HL-60 (cell line): Measurements from ENCODE around the gene ZNF837.

Experiments used
- POLR2AphosphoS5 ChIP-seq: IDR thresholded peaks from 2 replicates; pipeline ENCODE4 v1.6.1; 2012; ENCODE audit warnings: low read depth
- SPI1 ChIP-seq: IDR thresholded peaks from 2 replicates; pipeline ENCODE4 v1.6.1; 2012; ENCODE audit warnings: low read depth, mild to moderate bottlenecking, borderline replicate concordance
- TF ChIP-seq, protein P1 (sequence below): IDR thresholded peaks from one replicate; pipeline ENCODE4 v1.5.1; 2011; ENCODE audit warnings: low read length, control low read depth, inconsistent platforms; ENCODE audit not compliant: insufficient read depth
- TF ChIP-seq, protein P2 (sequence below): IDR thresholded peaks from 2 replicates; pipeline ENCODE4 v1.6.1; 2012; ENCODE audit warnings: low read depth; ENCODE audit not compliant: insufficient replicate concordance

DNA sequence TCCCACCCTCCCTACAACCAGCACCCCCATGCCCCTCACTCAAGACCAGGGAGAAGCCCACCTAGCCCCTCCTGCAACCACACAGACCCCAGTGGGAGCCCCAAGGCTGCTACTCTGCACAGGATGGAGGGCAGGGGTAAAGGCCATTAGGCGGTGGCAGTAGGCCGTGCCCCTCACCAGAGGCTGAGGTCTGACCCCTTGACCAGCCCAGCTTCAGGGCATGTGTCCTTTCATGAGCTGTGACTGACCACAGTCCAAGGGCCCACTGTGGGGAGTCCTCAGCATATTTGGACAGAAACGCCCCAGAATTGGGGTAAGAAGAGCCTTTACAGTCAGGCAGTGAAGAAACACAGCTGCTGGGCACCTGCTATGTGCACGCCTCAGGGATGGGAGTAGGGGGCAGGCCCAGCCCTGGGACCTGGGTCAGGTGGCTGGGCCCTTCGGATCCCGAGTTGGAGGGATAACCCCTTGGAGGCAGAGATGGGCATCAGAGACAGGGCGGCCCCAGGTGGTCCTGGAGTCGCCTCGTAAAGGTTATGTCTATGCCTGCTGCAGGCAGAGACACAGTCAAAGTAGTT, 4.6 kb upstream of the ZNF837 start:
- TF ChIP-seq, protein P1, sequence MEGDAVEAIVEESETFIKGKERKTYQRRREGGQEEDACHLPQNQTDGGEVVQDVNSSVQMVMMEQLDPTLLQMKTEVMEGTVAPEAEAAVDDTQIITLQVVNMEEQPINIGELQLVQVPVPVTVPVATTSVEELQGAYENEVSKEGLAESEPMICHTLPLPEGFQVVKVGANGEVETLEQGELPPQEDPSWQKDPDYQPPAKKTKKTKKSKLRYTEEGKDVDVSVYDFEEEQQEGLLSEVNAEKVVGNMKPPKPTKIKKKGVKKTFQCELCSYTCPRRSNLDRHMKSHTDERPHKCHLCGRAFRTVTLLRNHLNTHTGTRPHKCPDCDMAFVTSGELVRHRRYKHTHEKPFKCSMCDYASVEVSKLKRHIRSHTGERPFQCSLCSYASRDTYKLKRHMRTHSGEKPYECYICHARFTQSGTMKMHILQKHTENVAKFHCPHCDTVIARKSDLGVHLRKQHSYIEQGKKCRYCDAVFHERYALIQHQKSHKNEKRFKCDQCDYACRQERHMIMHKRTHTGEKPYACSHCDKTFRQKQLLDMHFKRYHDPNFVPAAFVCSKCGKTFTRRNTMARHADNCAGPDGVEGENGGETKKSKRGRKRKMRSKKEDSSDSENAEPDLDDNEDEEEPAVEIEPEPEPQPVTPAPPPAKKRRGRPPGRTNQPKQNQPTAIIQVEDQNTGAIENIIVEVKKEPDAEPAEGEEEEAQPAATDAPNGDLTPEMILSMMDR = no peak
- TF ChIP-seq, protein P2, sequence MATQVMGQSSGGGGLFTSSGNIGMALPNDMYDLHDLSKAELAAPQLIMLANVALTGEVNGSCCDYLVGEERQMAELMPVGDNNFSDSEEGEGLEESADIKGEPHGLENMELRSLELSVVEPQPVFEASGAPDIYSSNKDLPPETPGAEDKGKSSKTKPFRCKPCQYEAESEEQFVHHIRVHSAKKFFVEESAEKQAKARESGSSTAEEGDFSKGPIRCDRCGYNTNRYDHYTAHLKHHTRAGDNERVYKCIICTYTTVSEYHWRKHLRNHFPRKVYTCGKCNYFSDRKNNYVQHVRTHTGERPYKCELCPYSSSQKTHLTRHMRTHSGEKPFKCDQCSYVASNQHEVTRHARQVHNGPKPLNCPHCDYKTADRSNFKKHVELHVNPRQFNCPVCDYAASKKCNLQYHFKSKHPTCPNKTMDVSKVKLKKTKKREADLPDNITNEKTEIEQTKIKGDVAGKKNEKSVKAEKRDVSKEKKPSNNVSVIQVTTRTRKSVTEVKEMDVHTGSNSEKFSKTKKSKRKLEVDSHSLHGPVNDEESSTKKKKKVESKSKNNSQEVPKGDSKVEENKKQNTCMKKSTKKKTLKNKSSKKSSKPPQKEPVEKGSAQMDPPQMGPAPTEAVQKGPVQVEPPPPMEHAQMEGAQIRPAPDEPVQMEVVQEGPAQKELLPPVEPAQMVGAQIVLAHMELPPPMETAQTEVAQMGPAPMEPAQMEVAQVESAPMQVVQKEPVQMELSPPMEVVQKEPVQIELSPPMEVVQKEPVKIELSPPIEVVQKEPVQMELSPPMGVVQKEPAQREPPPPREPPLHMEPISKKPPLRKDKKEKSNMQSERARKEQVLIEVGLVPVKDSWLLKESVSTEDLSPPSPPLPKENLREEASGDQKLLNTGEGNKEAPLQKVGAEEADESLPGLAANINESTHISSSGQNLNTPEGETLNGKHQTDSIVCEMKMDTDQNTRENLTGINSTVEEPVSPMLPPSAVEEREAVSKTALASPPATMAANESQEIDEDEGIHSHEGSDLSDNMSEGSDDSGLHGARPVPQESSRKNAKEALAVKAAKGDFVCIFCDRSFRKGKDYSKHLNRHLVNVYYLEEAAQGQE = no peak
- no peak for TF ChIP-seq SPI1
- no peak for TF ChIP-seq POLR2AphosphoS5
